ENCODE measurements around the gene GRID1.
A peak's percentile ranks its signal among the peaks of the same experiment; 100 is the strongest.

The GRID1 gene

DNA sequence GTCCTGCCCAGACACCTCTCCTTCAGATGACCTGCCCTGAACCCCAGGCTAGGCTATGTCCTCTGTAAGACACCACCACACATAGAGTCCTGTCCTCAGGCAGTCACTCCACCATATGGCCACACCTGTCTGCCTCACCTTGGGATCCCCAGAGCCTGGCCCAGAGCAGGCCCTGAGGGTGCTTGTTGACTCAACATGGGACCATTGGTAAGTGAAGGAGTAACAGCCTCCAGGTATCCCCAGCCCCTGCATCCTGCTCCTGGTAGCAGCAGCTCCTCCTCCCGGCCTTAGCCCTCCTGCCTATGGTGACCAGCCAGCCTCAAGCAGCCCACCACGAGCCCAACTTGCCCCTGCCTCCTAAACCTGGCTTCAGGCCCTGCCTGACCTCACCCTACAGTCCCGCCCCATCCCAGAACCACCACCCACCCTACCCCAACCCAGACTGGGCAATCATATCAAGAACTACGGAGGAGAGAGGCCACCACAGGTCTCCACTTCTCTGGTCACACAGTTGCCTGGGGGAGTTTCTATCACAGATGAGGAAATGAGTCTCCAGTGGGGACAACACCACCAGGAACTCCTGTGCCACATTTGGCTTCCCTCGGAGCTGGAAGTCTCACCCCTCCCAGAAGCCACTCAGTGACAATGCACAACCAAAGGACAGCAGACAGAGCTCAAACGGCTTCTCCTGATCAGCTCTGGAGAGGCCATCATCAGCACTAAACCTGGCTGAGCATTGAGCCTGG, 136.6 kb downstream of the GRID1 start:
- DNase-seq (ENCODE audit: low spot score): no peak

DNA sequence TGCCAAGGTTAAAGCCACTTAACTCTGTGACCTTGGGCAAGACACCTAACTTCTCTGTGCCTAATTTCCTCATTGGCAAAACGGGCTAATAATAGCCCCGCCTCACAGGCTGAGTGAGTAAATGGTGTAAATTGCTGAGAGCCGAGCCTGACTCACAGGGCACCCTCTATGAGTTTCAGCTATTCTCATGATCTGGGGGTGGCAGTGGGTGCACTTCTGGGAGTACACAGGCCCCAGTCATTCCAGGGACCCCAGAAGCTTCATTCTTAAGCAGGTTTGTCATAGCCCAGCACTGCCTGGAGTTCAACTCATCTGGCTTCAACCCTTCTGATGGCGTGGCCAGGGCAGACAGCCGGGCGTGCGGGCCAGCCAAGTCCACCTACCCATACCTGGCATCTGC, 137.2 kb downstream of the GRID1 start:
- no peak for DNase-seq (ENCODE audit: low spot score)

DNA sequence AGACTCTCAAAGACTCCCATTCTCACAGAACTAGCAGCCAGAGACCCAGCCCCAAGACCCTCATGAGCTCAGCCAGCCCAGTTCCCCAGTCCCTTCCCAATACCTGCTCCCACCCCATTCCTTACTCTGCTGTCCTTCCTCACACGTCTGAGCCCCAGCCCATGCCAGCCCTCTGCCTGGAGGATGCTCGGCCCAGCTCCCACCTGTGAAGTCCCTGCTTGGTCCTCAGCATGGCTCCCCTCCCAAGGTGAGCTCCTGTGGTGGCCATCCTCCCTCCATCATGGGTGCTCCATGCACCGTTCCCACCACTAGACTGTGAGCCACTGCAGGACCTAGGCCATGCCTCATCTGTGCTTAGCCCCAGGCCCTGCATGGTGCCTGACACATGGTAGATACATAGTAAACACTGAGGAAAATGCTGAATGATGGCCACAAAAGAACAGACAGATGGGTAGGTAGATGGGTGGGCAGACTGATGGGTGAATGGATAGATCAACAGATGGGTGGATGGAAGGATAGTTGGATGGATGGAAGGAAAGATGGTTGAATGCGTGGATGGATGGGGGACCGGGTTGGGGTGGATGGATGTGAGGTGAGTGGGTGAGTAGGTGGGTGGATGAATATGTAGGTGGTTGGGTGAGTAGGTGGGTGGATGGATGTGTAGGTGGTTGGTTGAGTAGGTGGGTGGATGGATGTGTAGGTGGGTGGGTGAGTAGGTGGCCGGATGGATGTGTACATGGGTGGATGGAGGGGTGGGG, 138.9 kb downstream of the GRID1 start:
- no peak for DNase-seq (ENCODE audit: low spot score)

DNA sequence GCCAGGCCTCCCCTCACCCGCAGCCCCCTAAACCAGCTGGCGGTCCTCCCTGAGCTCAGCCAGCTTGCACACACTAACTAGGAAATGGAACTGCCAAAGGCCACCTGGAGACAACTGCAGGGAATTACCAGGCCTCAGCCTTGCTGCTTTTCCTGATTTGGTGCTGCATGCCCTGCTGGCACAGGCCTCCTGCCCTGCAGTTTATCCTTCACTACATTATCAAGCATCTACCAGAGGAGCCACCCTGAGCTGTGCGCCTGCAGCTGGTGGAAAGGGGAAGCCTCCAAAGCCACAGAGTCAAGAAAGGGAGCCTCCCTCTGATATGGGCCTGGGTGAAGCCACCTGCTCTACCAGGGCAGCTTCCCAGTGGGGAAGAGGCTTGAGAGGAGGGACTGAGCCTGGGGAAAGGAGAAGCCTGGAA, 139.8 kb downstream of the GRID1 start:
- no peak for DNase-seq (ENCODE audit: low spot score)

DNA sequence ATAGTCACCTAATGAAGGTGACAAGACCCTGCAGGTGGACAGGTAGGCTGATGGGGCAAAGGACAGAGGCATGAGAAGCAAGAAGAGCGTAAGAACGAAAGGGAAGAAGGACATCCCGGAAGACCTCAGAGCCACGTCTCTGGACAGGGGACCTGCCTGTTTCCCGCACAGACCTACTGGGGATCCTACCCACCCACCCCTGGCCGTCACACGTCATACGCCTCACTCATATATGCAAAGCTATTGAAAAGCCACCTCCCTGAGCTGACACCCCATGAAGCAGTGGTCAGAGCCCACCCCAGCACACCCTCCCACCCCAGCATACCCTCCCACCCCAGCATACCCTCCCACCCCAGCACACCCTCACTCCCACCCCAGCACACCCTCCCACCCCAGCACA, 140.6 kb downstream of the GRID1 start:
- DNase-seq (ENCODE audit: low spot score): no peak

DNA sequence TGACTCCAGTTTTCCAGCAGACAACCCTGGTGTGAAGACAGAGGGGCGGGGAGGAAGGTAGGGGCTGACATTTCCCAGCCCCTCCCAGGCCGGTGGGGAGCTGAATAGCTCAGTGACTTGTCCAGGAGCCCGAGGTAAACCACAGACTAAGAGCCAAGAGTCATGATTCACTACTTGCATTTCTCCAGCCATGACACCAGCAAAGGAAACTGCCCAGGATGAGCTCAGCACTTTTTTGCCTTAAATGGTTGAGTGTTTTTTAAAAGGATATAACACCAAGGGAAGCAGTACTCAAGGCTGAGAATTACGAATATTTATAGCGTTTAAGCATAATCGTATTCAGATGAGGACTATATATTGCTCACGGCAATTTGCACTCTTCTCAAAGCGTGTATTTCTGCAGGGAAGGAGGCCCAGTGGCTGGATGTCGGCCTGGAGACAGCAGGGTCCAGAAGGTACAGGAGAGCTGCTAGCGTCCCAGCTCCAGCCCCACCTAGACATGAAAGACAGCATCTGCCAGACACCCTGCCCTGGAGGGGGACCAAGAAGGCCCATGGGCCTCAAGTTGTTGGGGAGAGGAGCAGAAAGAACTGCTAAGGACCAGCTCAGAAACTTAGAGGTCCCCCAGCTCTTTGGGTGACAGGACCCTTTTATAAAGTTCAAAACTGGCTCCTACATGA, 141.4 kb downstream of the GRID1 start:
- peak; percentile 52 for DNase-seq (ENCODE audit: low spot score)

DNA sequence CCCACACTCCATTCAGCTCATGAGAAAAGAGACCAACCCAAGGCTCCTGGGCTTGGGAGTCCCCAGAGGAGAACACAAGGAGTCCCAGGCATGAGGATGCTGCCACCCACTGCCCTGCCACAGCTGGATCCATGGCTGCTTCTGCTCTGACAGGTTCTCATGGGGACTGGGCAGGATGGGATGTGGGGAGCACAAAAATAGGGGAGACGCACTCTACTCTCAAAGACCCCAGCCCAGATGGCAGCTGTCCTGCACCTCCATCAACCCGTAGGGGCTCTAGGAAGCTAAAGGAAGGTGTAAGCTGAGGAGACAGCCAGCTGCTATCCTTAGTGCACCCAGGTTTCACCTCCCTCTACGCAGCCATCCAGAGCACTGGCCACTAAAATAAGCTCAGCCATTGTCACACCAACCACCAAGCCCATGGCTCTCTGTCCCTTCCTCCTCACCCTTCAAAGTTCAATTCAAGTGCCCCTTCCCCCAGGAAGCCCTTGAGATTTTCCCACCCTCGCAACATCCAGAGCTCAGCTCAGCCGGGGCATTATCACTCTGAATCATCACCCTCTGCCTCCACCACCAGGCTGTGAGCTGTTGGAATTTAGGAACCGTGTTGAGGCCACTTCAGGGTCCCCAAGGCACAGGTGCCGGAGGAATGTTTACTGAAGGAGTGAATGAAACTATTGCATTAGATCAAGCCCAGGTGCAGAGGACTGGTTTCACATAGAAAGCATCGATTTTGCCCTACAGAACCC, 142.1 kb downstream of the GRID1 start:
- no peak for DNase-seq (ENCODE audit: low spot score)

DNA sequence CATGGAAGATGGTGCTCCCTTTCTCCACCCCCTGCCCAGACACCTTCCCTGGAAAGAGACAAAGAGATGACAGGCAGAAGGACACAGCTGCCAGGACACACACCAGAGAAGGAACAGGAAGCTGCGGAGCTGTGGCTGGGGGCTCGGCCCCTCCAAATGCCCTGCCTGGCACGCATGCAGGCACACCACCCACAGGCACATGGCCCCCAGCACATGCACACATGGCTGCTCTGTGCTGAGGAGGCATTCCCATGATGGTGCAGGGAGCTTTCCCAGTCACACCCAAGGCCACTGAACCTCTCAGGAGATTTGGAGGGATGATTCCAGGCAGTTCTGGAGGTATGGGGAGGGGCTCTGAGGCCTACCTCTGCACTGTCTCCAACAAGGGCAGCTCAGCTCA, 143.3 kb downstream of the GRID1 start:
- DNase-seq (ENCODE audit: low spot score): no peak

DNA sequence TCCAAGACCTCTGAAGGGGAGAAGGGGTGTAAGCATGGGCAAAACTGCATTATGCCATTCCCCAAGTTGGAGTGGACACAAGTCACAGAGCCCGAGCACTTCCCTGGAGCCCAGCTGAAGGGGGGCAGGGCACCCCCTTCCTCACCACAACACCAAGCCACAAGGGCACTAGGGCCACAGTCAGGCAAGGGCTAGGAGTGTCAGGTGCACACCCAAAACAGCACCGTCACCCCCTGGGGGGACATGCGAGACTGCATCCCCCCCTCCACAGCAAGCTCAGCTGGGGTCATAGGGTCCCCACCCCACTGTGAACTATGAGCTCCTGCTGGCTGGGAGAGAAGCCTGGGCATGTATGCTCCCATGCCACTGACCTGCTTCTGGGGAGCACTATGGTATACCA, 143.9 kb downstream of the GRID1 start:
- DNase-seq (ENCODE audit: low spot score): no peak

DNA sequence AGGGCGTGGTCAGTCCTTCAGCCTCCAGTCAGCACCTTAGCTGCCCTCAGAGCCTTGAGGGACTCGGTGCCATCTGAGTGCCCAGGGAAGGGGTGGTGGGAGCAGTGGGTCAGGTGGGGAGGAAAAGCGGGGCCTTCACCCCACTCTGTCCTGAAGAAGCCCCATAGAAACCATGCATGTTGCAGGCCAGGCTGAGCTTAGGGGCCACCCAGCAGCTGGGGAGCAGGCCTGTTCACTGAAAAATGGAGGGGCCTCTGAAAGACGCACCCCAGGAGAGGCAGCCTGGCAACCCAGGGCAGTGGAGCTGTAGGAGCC, 144.3 kb downstream of the GRID1 start:
- DNase-seq (ENCODE audit: low spot score): no peak

DNA sequence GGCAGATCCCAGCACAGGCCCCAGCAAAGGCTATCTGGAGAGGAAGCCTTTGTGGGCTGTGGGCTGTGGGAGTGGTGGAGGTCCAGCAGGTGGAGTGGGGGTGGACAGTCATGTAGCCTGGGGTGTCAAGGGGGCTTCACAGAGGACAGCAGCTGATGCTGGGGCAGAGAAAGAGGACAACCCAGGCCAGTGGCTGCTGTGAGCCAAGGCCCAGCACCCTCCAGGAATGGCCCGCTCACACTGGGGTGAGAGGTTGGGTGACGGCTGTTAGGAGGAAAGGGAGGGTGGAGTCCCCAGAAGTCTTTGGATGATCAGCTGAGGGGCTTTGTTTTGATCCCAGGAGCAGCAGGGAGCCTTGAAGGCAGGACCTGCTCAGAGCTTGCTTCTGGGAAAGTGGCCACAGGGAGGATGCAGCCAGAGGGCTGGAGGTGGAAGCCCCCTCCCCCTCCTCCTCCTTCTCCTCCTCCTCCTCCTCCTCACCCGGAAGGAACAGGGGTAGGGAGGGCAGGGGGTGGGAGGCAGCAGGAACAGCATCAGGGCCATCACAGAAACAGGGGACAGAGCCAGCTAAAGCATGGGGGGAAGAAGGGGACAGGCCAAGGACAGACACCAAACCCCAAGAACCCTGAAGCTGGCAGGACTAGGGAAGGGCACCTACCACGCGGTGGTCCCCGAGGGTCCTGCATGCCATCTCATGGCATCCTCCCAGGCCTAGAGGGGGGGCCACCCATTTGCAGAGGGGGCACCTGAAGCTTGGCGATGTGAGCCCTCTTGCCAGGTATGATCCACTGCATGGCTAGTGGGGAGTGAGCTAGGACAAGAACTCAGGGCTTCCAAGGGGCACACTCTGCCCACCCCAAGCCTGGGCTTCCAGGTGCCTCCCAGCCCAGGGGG, 144.9 kb downstream of the GRID1 start:
- no peak for DNase-seq (ENCODE audit: low spot score)

DNA sequence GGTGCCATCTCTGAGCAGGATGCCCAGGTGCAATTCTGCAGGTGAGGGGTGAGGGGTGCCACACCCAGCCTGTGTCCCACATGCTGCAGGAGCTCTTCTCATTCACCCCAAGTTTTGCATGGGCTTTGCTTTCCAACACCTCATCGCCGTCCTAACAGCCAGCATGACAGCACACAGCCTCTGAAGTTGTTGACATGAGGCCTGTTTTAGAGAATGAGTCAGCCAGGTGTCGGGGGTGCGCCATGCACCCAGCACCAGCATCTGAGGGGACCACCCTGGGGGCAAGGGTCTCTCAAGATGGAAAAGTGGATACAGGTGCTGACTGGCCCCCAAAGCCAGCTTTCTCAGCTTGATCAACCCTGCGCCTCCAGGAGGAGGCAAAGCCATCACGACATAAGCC, 146.0 kb downstream of the GRID1 start:
- no peak for DNase-seq (ENCODE audit: low spot score)

DNA sequence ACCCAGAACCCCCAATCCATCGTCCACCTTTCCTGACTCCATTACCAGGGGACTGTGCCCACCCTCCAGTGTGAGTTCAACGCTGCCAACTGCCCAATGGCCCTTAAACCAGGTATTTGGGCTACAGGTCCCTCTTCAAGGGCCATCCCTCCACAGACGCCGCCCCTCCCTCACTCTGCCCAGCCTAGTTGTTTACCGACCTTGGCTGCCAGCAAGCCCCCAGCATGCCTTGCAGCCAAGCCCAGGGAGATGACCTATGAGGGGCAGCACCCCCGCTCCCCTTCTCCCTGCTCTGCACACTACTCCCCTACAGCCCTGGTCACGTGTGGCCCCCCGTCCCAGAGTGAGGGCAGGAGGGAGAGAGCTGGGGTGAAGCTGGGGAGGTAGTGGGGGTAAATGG, 147.3 kb downstream of the GRID1 start:
- no peak for DNase-seq (ENCODE audit: low spot score)

DNA sequence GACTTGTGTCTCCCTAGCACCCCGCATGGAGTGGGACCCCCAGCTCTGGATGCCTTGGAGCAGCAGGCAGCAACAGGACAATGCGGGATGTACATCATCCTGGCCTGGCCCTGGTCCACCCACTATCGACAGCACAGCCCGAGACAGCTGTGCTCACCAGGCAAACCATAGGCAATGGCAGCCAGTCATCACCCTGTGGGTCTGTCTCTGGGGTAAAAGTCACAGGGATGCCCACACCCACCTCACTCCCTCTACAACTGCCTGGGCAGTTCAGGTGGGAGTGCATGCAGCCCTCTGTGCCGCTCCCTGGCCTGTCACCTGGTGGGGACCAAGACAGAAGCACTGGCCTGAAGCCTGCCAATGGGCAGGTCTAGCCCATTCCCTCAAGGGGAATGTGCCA, 147.8 kb downstream of the GRID1 start:
- no peak for DNase-seq (ENCODE audit: low spot score)

DNA sequence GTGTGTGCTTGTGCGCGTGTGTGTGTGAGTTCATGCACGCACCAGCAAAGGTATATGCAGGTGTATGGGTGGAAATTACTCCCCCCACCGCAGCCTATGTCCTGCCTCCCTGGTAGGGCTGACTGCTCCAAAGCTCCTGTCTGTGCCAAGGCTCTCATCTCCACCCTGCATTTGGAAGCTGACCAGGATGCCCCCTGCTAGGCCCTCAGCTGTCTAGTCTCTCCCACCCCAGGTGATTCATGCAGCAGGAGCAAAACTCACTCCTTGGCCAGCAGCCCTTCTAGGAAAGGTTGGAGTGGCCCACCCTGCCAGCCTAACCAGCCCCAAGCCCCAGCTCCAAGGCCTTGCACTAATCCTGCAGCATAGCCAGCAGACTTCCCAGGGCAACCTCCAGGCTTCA, 148.4 kb downstream of the GRID1 start:
- DNase-seq (ENCODE audit: low spot score): no peak

DNA sequence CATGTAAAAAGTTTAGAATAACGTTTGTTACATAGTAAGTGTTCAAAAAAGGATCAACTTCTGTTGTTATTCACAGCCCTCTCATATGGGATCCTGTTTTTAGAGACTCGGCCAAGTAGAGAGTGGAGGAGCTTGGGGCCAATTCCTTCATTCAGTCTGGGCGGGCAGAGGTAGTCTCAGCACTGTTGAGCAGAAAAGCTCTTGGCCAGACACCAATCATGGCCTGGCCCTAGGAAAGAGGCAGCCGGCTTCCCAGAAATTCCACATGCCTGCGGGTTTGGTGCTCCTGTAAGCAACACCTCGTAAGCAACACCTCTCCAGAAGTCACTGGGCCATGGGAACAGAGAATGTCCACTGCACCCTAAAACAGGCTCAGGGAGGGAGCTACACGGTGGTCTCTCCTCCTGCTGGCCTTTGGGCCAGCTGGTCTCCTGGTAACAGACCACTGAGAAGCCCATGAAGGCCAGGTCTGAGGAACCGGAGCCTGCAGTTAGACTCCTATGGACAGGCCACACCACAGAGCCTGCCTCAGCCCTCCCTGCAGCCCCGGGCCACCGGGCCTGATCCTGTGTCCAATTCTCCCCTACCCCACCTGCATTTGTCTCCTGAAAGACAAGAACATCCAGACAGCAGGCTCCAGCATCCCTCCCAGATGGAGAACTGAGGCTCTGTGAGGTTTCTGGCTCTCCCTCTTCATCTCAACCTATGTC, 149.1 kb downstream of the GRID1 start:
- DNase-seq (ENCODE audit: low spot score): no peak

DNA sequence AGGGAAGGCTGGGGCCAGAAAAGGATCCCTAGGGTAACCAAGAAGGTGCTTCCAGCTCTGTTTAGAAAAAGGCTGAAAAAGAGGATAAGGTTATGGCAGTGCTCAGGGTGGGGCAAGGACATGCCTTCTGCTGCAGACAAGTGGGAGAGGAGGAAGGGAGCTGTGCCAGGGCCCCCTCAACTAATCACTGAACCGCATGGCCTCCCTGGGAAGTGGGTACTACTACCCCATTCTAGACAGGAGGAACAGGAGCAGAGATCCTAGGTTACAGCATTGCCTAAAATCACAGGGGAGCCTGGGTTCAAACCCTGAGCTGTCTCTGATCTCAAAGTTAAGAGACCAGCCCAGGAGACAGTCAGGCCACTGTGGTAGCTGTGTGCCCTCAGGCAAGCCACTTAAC, 149.7 kb downstream of the GRID1 start:
- DNase-seq (ENCODE audit: low spot score): no peak

DNA sequence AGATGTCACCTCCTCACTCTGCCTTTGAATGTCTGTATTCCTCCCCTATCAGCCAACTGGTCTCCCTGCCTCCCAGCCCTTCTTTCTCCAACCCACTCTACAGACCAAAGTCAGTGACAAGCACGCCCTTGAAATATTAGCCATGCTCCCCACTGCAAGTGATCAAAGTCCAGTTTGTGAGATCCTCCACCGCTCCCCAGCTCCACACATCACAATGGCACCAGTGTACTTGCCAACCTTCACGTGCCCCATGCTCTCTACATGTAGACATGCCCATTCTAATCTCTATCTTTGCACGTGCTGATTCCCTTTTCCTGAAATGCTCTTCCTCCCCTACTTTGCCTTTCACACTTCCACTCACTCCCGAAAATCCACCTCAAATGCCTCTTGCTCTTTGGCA, 150.9 kb downstream of the GRID1 start:
- no peak for DNase-seq (ENCODE audit: low spot score)

DNA sequence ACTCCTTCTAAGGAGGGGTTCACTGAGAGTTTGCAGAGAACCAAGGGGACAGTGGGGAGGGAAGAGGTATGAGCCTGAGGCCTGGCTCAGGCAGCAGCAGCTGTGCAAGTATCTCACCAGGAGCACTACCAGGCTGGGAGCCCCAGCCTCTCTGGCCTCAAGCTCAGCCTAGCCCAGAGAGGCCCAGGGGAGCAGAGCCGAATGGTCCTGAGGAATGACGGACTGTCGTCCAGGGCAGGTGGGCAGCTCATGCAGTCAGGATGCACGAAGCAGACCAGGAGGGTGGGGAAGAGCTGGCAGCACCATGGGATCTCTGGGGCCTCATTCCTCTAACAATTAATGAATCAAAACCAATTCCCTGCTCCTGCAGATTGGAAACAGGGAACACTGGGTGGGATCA, 151.5 kb downstream of the GRID1 start:
- no peak for DNase-seq (ENCODE audit: low spot score)

DNA sequence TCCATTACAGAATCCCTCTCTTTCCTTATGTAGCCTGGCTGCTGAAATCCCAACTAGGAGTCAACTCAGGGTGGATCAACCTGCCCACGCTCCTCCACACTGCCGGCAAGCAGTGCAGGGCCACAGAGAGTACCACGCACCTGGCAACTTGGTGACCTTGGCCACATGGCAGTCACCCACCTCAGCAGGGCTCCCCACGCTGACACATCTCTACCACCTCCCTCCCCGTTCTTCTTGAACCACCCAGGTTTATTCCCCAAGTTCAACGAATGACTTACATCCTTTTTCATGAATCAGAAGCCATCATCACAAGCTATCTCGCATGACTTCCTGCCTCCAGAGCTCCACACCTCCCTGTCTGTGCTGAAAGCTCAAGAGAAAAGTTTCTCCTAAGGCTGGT, 153.4 kb downstream of the GRID1 start:
- no peak for DNase-seq (ENCODE audit: low spot score)

DNA sequence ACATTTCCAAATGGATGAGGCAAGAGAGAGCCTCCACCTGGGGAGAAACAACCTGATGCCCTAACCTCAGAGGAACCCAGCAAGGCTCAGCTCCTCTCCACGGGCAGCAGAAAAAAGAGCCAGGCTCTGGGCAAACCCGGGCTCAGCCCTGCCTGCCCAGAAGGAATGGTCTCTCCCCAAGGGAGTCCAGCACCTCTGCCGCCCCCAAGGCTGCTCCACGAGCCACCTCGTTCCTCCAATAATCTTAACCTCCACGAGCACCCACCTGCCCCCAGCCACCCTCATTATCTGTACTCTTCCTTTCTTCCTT, 154.2 kb downstream of the GRID1 start:
- DNase-seq (ENCODE audit: low spot score): no peak
